ENCODE results near the gene ACRBP.
"Not testable (repeated sequence)": the region's sequence is repeated elsewhere in the genome, so short reads cannot be mapped to it uniquely, and the experiment has no call there.

Gene ACRBP

DNA sequence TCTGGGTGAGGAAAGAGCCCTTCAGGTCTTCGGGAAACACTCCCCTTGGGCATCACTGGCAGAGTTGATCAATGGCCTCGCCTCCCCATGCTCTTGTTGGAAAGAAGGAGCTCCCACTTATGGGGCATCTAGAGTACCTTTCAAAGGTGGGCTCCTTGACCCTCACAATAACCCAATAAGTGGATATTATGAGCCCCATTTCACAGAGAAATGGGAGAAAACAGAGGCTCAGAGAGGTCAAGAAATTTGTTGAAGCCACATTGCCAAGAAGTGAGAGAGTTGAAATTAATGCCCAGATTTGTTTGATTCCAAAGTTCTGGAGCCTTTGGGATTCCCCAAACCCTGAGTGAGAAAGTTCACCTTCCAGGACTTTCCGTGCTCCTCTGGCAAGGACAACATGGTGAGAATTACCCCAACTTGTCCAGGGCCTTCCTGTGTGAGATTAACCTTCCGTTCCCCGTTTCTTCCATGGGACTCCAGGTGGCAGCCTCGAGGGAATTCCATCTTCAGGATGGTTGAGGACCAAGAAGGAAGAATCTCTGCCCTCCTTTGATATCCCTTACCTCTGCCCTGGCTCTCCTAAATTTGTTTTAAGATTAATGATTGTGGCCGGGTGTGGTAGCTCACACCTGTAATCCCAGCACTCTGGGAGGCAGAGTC, 32.6 kb downstream of the ACRBP start:
- no peak for DNase-seq (ENCODE audit: low read depth)

DNA sequence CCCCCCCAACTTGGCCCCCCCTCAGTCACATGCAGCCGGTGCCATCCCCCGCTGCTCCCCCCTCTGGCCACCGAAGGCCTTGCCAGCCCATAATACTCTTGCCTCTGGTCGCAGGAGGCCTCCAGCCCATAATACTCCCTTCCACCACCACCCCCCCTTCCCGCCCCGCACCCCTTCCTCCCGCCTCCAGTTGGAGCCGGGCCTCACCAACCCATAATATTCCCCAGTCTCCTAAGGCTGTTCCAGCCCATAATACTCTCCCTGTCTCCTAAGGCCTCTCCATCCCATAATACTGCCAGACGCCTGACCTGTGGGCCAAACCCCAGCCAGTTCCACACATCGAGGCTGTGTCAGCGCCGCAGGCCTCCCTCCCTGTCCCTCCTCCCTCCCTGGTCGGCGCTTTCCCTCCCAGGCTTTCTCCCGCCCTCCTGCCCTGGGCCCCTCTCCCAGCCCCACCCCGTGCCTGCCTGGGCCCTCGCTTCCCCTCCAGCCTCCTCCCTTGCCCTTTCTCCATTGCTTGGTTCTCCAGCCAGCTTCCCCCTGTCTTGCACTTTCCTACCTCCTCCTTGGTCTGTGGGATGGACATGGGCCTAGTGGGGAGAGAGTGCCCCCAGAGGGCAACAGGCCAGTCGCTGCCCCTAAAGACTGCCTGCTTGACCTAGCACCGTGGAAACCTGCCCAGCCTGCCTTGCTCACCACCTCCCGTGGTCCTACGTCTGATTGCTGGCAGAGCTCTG, 33.3 kb downstream of the ACRBP start:
- peak; percentile 98 for DNase-seq (ENCODE audit: low read depth)

DNA sequence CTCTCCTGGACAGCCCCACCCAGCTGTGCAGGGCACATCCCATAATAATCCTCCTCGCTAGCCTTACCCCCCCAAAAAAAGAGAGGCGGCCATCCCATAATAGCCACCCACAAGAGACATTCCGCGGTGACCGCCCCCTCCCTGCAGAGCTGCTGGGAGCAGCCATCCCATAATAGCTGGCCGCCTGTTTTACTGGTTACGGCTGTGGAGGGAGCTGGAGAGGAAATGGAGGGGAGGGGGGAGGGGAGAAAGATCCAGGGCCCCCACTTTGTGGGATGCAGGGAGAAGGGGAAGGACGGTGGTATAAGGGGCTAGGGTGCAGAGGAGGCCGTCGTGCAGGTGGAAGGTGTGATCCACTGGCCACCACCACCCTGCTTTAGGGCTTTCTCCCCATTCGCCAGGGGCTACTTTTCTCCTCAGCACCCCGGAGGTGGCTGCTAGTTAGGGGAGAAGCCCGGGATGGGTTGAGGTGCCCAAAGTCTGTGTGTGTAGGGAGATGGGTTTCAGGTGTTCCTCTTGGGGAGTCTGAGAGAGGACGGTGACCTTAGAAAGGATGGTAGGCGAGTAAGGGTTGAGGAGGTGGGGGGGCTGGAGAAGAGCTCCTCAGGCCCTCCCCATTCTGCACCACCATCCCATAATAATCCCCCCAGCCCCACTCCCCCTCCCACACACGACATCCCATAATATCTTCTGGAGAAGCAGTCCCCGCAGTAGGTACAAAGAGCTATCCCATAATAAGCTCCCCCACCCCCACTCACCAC, 34.0 kb downstream of the ACRBP start:
- DNase-seq (ENCODE audit: low read depth) = peak; percentile 55

DNA sequence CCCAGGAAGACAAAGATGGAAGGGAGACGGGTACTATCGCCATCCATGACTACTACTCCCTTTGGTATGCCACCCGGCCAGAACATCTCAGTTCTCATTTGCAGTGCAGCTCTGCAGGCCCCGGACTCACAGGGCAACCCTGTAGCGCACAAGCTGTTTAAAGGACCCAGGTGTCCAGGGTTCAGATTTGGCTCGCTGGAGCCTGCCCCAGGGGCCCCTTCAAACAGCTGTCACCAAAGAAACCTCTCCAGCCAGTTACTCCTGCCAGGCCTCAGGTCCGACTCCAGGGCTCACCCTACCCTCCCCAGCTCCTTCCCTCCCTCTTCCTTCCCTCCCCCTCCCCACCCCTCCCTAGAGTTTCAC, 34.6 kb downstream of the ACRBP start:
- DNase-seq (ENCODE audit: low read depth) = no peak

DNA sequence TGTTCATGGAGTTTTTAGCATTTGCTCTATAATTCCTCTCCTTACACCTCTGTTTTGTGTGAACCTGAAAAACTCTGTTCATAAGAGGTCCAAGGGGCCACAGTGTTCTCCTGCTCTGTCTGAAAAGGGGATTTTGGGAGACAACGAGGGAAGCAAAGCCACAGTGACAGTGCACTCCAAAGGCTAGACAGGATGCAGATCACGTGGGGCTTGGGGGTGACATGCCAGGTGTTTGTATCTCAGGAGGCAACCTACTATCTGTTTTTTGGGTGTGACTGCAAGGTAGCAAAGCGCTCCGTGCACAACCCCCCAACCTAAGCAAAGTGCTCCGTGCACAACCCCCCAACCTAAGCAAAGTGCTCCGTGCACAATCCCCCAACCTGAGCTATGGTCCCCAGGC, 35.0 kb downstream of the ACRBP start:
- DNase-seq (ENCODE audit: low read depth) = no peak

DNA sequence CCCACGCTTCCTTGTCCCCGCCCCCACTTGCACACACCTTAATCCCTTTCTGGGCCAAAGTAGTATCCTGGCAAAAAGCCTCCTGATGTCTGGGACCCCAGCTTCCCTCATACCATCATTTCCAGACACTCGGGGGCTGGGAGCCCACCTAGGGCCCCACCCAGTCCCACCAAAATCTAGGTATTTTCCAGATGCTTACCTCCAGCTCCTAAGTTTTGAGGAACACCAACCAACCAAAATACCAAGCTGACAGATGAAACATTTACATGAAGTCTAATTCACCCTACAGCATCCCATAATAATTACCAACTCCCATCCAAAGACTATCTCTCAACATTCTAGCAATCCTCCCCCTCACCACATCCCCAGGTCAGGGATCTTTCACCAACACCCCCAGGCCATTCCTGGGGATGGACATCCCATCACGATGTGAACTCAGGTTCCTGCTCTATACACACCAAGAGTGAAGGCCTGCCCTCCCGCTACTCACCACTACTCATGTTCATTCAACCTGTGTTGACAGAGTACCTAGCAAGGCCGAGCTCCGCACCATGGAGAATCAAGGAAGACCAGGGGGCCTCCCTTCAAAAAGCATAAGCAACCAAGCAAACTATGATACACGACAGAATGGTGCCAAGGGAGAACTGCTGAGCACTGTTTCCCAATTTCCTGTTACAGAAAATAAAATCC, 38.5 kb downstream of the ACRBP start:
- no peak for DNase-seq (ENCODE audit: low read depth)

DNA sequence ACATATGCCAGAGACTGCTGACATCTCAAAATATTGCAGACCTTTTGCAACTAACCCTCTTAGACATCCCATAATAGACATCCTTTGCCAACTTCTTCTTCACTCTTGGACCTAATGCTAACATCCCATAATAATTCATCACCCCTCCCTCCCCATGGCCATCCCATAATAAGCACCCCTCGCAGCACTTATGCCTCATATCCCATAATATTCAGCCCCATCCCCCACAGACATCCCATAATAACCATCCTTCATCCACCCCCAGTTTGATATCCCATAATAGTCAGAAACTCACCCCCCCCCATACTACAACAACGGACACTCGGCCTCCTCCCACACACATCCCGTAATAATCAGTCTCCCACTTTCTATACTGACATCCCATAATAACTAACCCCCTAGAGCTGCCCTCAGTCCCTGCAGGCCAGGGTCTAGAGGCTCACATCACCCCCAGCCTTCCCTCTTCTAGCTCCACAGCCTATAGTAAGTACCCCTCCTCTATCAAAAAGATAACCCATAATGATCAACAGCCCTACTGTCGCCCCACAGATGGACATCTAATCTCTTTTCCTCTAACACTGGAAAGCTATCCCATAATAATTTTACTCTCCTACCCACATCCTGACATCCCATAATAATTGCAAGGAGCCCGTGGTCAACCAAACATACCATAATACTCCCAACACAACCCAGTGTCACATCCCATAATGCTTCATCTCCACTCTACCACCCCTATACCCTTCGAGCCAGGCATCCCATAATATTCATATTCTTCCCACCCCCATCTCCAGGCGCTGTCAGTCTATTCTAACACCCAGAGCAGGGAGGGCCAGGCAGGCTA, 39.3 kb downstream of the ACRBP start:
- peak; percentile 28 for DNase-seq (ENCODE audit: low read depth)

DNA sequence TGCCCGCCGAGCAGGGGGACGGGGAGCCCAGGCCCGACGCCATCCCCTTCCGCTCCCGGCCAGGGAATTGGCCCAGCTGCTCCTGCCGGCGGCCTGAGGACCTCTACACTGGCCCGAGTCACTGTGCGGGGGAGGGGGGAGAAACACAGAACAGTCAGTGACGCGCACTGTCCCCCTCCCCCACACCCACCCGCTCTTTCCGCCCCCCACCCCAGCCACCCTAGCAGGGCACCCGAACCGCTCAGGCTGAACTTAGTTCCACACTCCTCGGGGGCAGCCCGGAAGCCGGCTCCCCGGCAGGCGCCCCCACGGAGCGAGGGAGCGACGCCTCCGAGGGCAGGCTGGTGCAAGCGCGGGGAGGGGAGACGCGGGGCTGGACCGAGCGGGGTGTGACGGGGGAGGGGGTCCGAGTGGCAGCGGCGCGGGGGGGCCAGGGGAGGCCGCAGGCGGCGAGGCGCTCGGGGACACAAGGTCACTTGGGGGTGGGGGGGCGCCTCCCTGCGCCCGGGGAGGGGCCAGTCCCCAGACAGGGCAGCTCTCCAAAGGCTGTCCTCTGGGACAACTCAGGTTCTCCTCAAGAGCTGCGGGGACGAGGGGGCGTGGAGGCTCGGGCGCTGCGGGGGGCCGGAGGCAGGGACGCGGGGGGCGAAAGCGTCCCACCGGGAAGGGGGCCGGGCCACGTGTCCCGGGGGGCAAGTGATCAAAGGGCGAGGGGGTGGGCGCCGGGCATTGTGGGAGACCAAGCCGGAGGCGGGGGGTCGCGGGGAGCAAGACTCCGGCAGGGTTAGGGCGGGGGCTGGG, 40.7 kb downstream of the ACRBP start:
- DNase-seq (ENCODE audit: low read depth) = no peak

DNA sequence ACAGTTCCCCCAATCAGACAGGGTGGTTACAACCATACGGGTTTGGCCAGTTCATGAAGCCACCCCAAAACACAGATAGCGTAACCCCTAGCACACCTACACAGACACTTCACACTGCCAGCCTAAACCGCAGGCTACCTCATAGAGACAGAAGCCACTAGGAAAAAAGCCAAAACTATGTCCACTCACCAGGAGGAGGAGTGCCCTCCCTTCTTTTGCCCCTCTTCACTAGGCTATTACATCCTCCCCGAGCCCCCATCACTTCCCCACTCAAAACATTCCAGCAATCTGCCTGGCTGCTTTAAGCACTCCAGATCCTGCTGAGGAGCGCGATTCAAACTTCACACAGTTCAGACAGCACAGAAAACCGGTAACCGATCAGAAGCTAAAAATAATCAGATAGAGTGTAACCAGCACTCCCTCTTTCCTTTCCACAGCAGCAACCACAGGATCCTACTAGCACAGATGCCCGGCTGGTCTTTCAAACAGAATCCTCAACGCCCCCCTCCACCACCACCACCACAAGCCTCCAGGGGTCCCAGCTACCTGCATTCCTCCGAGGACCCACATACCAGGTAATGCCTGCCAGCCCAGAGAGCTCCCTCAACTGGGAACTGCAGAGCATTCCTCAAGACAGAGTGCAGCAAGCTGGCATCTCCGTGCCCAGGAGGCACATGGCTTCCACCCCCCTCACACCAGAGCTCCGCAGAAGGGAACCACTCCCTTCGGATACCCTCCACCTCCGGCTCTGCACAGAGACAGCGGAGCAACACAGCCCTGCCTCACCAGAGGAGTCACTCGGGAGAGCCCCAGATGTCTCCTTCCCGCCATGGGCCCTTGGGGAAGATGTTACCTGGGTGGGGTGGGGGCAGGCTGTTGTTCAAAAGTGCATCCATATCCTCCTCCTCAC, 41.6 kb downstream of the ACRBP start:
- DNase-seq (ENCODE audit: low read depth) = no peak

DNA sequence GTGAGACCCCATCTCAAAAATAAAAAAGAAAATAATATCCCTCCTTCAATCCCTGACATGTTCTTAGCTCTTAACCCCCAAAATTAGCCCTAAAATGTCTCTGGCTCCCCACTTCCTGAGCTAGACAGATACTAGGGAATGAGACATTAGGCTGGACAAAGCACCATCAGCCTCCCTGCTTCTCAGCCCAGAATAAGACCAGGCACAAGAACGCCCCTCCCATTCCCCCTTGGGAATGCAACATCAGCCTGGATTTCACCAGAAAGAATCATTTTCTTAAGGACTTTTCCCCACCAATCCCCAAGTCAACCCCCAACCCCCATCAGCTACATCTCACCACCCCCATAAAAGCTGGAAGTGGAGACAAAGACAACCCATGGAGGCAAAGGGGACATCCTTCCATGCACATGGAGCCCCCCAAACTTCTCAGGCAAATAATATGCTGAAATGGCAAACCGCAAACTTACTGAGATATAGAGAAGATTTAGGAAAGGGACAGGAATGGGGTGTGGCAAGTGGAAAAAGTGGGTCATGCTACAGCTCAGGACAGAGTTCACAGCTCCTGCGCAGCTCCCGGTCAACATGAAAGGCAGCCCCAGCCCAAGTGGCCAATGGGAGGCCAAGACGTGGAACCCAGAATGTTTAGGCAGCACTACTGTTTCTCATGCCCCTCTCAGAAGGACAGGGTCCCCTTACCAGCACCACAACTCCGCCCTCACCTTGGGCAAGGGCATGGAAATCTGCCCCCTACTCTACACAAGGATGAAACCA, 42.8 kb downstream of the ACRBP start:
- DNase-seq (ENCODE audit: low read depth) = no peak

DNA sequence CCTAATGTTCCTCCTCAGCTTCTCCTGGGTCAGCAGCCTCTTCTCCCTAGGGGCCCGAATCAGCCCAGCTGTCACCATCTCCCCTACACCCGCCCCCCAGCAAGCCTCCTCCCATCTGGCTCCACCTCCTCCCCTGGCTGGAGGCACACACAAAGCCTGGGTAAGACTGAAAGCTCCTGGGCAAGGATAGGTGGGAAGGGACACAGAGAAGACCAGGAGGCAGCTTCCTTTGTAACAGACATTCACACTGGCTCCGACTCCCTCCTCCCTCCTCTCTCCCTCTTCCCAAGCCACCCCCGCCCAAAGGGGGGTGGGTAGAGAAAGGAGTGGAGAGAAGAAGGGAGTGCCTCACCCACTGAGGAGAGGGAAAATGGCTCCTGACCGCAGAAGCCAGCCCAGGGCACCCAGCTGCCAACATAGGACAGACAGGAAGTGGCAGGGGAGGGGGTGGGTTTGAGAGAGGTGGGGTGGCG, 44.1 kb downstream of the ACRBP start:
- no peak for DNase-seq (ENCODE audit: low read depth)

DNA sequence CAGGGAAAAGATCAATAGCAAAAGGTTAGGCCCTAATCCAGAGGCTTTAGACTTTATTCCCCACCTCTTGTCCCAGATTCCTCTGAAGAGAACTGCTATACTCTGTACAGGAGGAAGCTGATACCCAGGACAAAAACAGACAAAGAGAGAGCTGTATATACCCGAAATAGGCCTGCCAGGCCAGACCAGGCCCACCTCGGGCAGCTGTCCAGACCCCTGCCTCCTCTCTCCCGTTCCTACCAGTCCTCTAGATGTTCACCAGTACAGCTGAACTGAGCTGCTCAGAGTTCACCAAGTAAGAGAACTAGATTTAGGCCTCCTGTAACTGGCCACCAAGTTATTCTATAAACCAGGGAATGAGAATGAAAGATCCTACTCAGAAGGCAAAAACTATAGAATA, 44.7 kb downstream of the ACRBP start:
- no peak for DNase-seq (ENCODE audit: low read depth)

DNA sequence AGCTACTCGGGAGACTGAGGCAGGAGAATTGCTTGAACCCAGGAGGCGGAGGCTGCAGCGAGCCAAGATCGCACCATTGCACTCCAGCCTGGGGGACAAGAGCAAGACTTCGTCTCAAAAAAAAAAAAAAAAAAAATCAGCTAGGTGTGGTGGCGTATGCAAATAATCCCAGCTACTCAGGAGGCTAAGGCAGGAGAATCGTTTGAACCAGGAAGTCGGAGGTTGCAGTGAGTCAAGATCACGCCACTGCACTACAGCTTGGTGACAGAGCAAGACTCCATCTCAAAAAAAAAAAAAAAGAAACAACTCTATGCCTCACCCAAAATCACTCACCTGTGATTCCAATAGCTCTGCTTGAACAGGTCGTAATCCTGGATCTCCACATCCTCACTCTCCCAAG, 51.6 kb downstream of the ACRBP start:
- not testable (repeated sequence) for DNase-seq (ENCODE audit: low read depth)

DNA sequence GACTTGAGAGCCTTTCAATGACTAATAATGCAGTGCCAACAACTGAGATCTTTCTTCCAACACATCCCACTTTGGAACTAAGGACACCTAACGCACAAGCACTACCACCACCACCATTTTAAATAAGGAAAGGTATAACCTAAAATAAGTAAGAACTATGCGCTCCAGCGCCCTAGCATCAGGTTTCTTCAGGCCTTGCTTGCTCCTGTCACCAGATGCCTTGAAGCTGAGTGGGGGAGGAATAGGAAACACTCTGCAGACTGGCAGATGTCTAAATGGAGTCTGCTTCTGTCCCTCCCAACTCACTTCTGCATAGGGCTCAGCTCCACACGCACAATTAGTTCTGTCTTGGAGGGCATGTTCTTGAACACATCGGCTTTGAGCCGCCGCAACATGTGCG, 55.1 kb downstream of the ACRBP start:
- DNase-seq (ENCODE audit: low read depth) = no peak
